OCI-LY1 (cell line): Measurements from ENCODE around the gene B4GALT1.

ENCODE experiments used
- H2AFZ ChIP-seq: fragments of 200-600 bp; sonication (generic), shearing (Covaris generic); 2 replicates; pipeline ENCODE4 v1.6.0; 2014; ENCODE audit warnings: antibody characterized with exemption, mild to moderate bottlenecking, low read length
- H3F3A ChIP-seq: fragments of 200-600 bp; sonication (generic), shearing (Covaris generic); 2 replicates; pipeline ENCODE4 v1.6.0; 2014; ENCODE audit warnings: mild to moderate bottlenecking, antibody characterized with exemption, low read length, moderate library complexity; ENCODE audit not compliant: insufficient read depth
- H3K27ac ChIP-seq: fragments of 200-600 bp; sonication (generic); 2 replicates; pipeline ENCODE4 v1.5.1; 2014; ENCODE audit warnings: low read length, mixed run types, mild to moderate bottlenecking, low read depth; ENCODE audit not compliant: poor library complexity, severe bottlenecking
- H3K27me3 ChIP-seq: fragments of 200-600 bp; sonication (generic); 2 replicates; pipeline ENCODE4 v1.6.0; 2014; ENCODE audit warnings: antibody characterized with exemption, mild to moderate bottlenecking, low read length, moderate library complexity; ENCODE audit not compliant: insufficient read depth
- H3K36me3 ChIP-seq: fragments of 200-600 bp; sonication (generic); 2 replicates; pipeline ENCODE4 v1.6.1; 2014; ENCODE audit warnings: mild to moderate bottlenecking, antibody characterized with exemption, low read length, moderate library complexity, mixed read lengths; ENCODE audit not compliant: insufficient read depth
- H3K4me1 ChIP-seq: fragments of 200-600 bp; sonication (generic); 2 replicates; pipeline ENCODE4 v1.5.1; 2014; ENCODE audit warnings: mild to moderate bottlenecking, low read length, moderate library complexity; ENCODE audit not compliant: insufficient read depth, severe bottlenecking
- H3K4me2 ChIP-seq: fragments of 200-600 bp; sonication (generic), shearing (Covaris generic); 2 replicates; pipeline ENCODE4 v1.6.1; 2014; ENCODE audit warnings: low read length
- H3K4me3 ChIP-seq: fragments of 200-600 bp; sonication (generic); 2 replicates; pipeline ENCODE4 v1.5.1; 2014; ENCODE audit warnings: low read length, low read depth, mild to moderate bottlenecking, mixed read lengths; ENCODE audit not compliant: poor library complexity, severe bottlenecking
- H3K79me2 ChIP-seq: fragments of 200-600 bp; shearing (Covaris generic); 2 replicates; pipeline ENCODE4 v1.6.1; 2016; ENCODE audit warnings: mixed run types, low read length, mixed read lengths; ENCODE audit not compliant: insufficient read depth
- H3K9ac ChIP-seq: fragments of 200-600 bp; sonication (generic), shearing (Covaris generic); 2 replicates; pipeline ENCODE4 v1.6.1; 2014; ENCODE audit warnings: mild to moderate bottlenecking, low read length, mixed read lengths
- H3K9me2 ChIP-seq: fragments of 200-600 bp; sonication (generic), shearing (Covaris generic); 2 replicates; pipeline ENCODE4 v1.6.1; 2014; ENCODE audit warnings: low read depth, mild to moderate bottlenecking, low read length, mixed read lengths
- H3K9me3 ChIP-seq: fragments of 200-600 bp; shearing (Covaris generic); 2 replicates; pipeline ENCODE4 v1.6.1; 2014; ENCODE audit warnings: low read length, mixed read lengths
- H4K20me1 ChIP-seq: fragments of 200-600 bp; sonication (generic), shearing (Covaris generic); 2 replicates; pipeline ENCODE4 v1.6.0; 2016; ENCODE audit warnings: mild to moderate bottlenecking, low read length; ENCODE audit not compliant: insufficient read depth
- CTCF ChIP-seq: fragments of 200-600 bp; sonication (generic), shearing (Covaris generic); IDR thresholded peaks from 2 replicates; pipeline ENCODE4 v1.5.1; 2017; ENCODE audit warnings: mild to moderate bottlenecking, antibody characterized with exemption, low read length, moderate library complexity, mixed read lengths
- EZH2 ChIP-seq: fragments of 200-600 bp; sonication (generic), shearing (Covaris generic); IDR thresholded peaks from 2 replicates; pipeline ENCODE4 v1.8.0; 2017; ENCODE audit warnings: borderline replicate concordance, mixed run types, mild to moderate bottlenecking, antibody characterized with exemption, low read length, moderate library complexity, mixed read lengths

Gene B4GALT1

DNA sequence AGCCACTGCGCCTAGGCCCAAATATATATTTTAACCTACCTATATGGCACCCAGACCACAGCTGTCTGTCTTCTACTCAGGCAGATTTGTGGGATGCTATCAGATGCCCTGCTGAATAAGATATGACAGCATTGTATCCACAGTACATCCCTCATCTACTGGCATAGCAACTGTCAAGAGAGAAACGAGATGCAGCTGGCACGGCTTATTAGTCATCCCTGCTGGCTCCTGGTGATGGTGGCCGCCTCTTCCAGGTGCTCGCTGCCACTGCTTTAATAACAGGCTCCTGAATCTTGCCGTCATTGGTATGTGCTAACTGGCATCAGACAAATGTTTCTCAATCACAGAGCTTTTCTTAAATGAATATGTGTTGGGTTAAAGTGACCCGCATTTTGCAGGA is 34.0 kb downstream of the B4GALT1 start:
- no peaks in the 10 kb centered on the region for H3F3A ChIP-seq

GRCh38 chr9:33131790-33132772 is 35.1 kb downstream of the B4GALT1 start:
- Histone ChIP-seq H3K4me3 (no peak overlapping the region), H3F3A (no peaks in the 10 kb centered on the region), H3K9me3 (no peaks in the 10 kb centered on the region), H3K27me3 (no peaks in the 10 kb centered on the region), H2AFZ (no peak overlapping the region), H3K36me3 (no peaks in the 10 kb centered on the region), H3K27ac (no peak overlapping the region), H3K4me1 (peaks cover 9% of the 10 kb centered on the region), H3K79me2 (no peaks in the 10 kb centered on the region), H4K20me1 (no peaks in the 10 kb centered on the region), H3K9me2 (no peaks in the 10 kb centered on the region), H3K4me2 (no peak overlapping the region), H3K9ac (no peak overlapping the region)
- TF ChIP-seq CTCF (no peak), EZH2 (no peak)

More for the DNA sequence above, 34.0 kb downstream of the B4GALT1 start:
- H3K4me3 ChIP-seq = no peak overlapping the region
- no peak for TF ChIP-seq CTCF
- no peak for TF ChIP-seq EZH2
- no peak overlapping the region for H3K4me2 ChIP-seq
- H3K36me3 ChIP-seq = no peaks in the 10 kb centered on the region
- H3K9me3 ChIP-seq = no peaks in the 10 kb centered on the region
- H2AFZ ChIP-seq = no peak overlapping the region
- H3K27ac ChIP-seq = no peak overlapping the region
- no peaks in the 10 kb centered on the region for H3K27me3 ChIP-seq
- no peak overlapping the region for H3K9ac ChIP-seq
- no peaks in the 10 kb centered on the region for H4K20me1 ChIP-seq
- no peaks in the 10 kb centered on the region for H3K79me2 ChIP-seq
- peaks cover 9% of the 10 kb centered on the region for H3K4me1 ChIP-seq
- H3K9me2 ChIP-seq = no peaks in the 10 kb centered on the region

DNA sequence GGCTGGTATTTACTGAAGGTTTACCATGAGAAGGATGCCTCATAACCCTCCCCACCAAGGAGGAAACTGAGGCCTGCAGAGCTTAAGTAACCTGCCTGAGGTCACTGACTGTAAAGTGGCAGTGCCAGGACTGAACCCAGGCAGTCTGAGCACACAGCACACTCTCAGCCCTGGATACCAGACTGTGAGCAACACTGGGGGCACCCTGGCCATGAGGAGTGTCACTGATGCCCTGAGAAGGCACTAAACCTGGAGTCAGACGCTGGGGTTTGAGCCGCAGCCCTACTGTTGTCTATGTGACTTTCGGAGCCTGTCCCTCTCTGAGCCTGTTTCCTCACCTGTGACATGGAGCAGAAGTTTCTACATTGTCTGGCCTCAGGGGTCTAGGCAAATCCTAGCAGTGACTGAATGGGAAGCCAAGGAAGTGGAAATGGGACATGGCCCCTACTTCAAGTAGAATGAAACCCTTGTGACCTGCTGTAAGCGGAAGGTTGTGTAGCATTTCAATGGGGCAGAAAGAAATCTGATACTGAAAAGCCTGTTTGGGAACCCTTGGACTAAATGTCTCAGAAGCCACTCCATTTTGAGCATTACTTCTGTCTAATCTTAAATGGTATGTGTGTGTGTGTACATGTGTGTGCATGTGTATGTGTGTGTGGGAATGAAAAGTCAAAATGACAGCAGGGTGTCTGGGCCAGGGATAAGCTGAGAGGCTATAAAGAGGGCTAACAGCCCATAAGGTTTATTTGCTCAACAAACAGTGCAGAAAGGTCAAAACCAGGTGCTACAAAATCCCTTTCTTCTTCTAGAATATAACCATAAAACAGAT is 36.0 kb downstream of the B4GALT1 start:
- Histone ChIP-seq H3F3A (no peaks in the 10 kb centered on the region), H3K36me3 (no peaks in the 10 kb centered on the region), H3K4me2 (no peak overlapping the region), H3K9me2 (no peaks in the 10 kb centered on the region), H3K4me1 (peaks cover 11% of the 10 kb centered on the region), H3K9me3 (no peaks in the 10 kb centered on the region), H3K27ac (no peak overlapping the region), H3K79me2 (no peaks in the 10 kb centered on the region), H3K9ac (no peak overlapping the region), H2AFZ (no peak overlapping the region), H3K4me3 (no peak overlapping the region), H3K27me3 (no peaks in the 10 kb centered on the region), H4K20me1 (no peaks in the 10 kb centered on the region)
- TF ChIP-seq CTCF = no peak
- no peak for TF ChIP-seq EZH2
